GM23248 (cell line): ENCODE results near the gene SP6.

Source experiments
- EZH2 ChIP-seq: fragments of 200-600 bp; sonication (generic); IDR thresholded peaks from 2 replicates; pipeline ENCODE4 v1.6.1; 2018; ENCODE audit warnings: antibody characterized with exemption, mild to moderate bottlenecking; ENCODE audit not compliant: insufficient read depth, poor library complexity, severe bottlenecking
- EZH2phosphoT487 ChIP-seq: fragments of 200-600 bp; sonication (generic); IDR thresholded peaks from 2 replicates; pipeline ENCODE4 v1.6.1; 2018; ENCODE audit warnings: antibody characterized with exemption, moderate library complexity, mild to moderate bottlenecking, low read depth; ENCODE audit not compliant: insufficient read depth

DNA sequence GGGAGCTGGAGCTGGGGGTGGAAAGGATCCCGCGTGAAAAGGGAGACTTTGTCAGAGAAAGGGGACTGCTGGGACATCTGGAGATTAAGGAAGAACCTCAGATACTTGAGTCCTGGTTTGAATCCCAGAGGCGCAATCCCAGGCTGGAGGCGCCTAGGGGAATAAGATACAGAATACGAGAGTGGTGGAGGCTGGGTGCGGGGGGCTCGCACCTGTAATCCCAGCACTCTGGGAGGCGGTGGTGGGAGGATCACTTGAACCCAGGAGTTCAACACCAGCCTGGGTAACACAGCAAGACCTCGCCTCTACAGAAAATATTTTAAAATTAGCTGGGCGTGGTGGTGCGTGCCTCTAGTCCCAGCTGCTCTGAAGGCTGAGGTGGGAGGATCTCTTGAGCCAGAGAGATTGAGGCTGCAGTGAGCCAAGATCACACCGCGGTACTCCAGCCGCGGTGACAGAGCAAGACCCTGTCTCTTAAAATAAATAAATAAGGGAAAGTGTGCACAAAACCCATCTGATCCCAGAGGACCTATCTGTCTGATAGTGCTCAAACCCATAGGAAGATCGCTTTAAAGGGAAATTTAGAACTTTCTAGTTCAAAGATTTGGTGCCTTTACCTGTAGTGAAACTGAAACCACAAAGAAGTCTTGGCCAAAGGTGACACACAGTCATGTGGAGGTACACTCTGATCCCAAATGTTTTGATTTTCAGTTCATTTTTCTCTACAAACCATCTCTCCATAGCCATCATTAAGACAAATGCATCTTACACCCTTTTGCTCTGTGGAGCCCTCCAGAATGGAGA is 9.3 kb downstream of the SP6 start:
- TF ChIP-seq EZH2phosphoT487 (no peak), EZH2 (no peak)
